Measurements from ENCODE around the gene NES.

Gene NES

GRCh38 chr1:156705918-156706656 is 28.9 kb upstream of the NES start:
- in situ Hi-C loops (cut with MboI; ENCODE audit: low sequenced_read_pairs) = loop anchor here (25.0 kb wide), 1 partner anchor 181 kb away; the partner anchor contains the start of gene PEAR1

GRCh38 chr1:156705321-156705917 is 28.2 kb upstream of the NES start, which contains the start of gene CRABP2:
Gene CRABP2, minus strand, starts transcription at chr1:156705583. Its CDS starts 137 bp downstream, at chr1:156705446.
- in situ Hi-C loops (cut with MboI; ENCODE audit: low sequenced_read_pairs) = loop anchor here (25.0 kb wide), 1 partner anchor 182 kb away; the partner anchor contains the start of gene PEAR1

- in situ Hi-C loops (cut with MboI; ENCODE audit: low sequenced_read_pairs) = loop anchor here (25.0 kb wide), 1 partner anchor 182 kb away; the partner anchor contains the start of gene PEAR1
Measured at GRCh38 chr1:156704930-156705320, 27.7 kb upstream of the NES start.

- in situ Hi-C loops (cut with MboI; ENCODE audit: low sequenced_read_pairs) = loop anchor here (25.0 kb wide), 1 partner anchor 183 kb away; the partner anchor contains the start of gene PEAR1
Measured at GRCh38 chr1:156704166-156704711, 27.0 kb upstream of the NES start.

GRCh38 chr1:156703741-156704140 is 26.5 kb upstream of the NES start:
- in situ Hi-C loops (cut with MboI; ENCODE audit: low sequenced_read_pairs) = loop anchor here (25.0 kb wide), 1 partner anchor 184 kb away; the partner anchor contains the start of gene PEAR1

- in situ Hi-C loops (cut with MboI; ENCODE audit: low sequenced_read_pairs) = loop anchor here (25.0 kb wide), 1 partner anchor 184 kb away; the partner anchor contains the start of gene PEAR1
Measured at GRCh38 chr1:156703336-156703735, 26.1 kb upstream of the NES start.

- in situ Hi-C loops (cut with MboI; ENCODE audit: low sequenced_read_pairs) = loop anchor here (25.0 kb wide), 1 partner anchor 186 kb away; the partner anchor contains the start of gene PEAR1
Measured at GRCh38 chr1:156700736-156701531, 23.7 kb upstream of the NES start.

- in situ Hi-C loops (cut with MboI; ENCODE audit: low sequenced_read_pairs) = no loop called here
Measured at GRCh38 chr1:156698995-156699394, 21.8 kb upstream of the NES start.

GRCh38 chr1:156697481-156697880 is 20.3 kb upstream of the NES start:
- in situ Hi-C loops (cut with MboI; ENCODE audit: low sequenced_read_pairs) = no loop called here

GRCh38 chr1:156696755-156697154 is 19.5 kb upstream of the NES start:
- in situ Hi-C loops (cut with MboI; ENCODE audit: low sequenced_read_pairs) = no loop called here

- in situ Hi-C loops (cut with MboI; ENCODE audit: low sequenced_read_pairs) = no loop called here
Measured at GRCh38 chr1:156694690-156694962, 17.4 kb upstream of the NES start.

- in situ Hi-C loops (cut with MboI; ENCODE audit: low sequenced_read_pairs) = no loop called here
Measured at GRCh38 chr1:156693848-156694689, 16.9 kb upstream of the NES start.

GRCh38 chr1:156692925-156693847 is 16.0 kb upstream of the NES start:
- in situ Hi-C loops (cut with MboI; ENCODE audit: low sequenced_read_pairs) = no loop called here

GRCh38 chr1:156692441-156692924 is 15.3 kb upstream of the NES start:
- in situ Hi-C loops (cut with MboI; ENCODE audit: low sequenced_read_pairs) = no loop called here

GRCh38 chr1:156691665-156692440 is 14.6 kb upstream of the NES start:
- in situ Hi-C loops (cut with MboI; ENCODE audit: low sequenced_read_pairs) = no loop called here

GRCh38 chr1:156691191-156691590 is 14.0 kb upstream of the NES start:
- in situ Hi-C loops (cut with MboI; ENCODE audit: low sequenced_read_pairs) = no loop called here

GRCh38 chr1:156690675-156691036 is 13.4 kb upstream of the NES start:
- in situ Hi-C loops (cut with MboI; ENCODE audit: low sequenced_read_pairs) = no loop called here

- in situ Hi-C loops (cut with MboI; ENCODE audit: low sequenced_read_pairs) = no loop called here
Measured at GRCh38 chr1:156689953-156690674, 12.9 kb upstream of the NES start.

Data from HL-60/S4 treated with retinoic acid at 250 ng/mL for 4 days and 3 days (cell line).